GM18861 (cell line): Measurements from ENCODE around the gene MRGPRF.

Source experiments
- ATAC-seq: cut with Tn5 transposase; IDR thresholded peaks from one replicate; pipeline ENCODE4 v1.9.1; 2021; ENCODE audit not compliant: unreplicated experiment

Gene MRGPRF

GRCh38 chr11:69013009-69013951 is at the start of gene MRGPRF:
MRGPRF (minus strand) TSS chr11:69013246; CDS start chr11:69009901, 3,345 bp downstream.
- no peak for ATAC-seq

GRCh38 chr11:69062169-69062855 is 49.3 kb upstream of the MRGPRF start:
- no peak for ATAC-seq

- ATAC-seq, result no peak
Observed at GRCh38 chr11:69061713-69062053, 48.6 kb upstream of the MRGPRF start.

- no peak for ATAC-seq
Observed at GRCh38 chr11:69060806-69061712, 48.0 kb upstream of the MRGPRF start.

GRCh38 chr11:69059985-69060384 is 46.9 kb upstream of the MRGPRF start:
- no peak for ATAC-seq

GRCh38 chr11:69059429-69059828 is 46.4 kb upstream of the MRGPRF start:
- no peak for ATAC-seq

- ATAC-seq, result no peak
Observed at GRCh38 chr11:69058511-69059270, 45.6 kb upstream of the MRGPRF start.

- ATAC-seq, result no peak
Observed at GRCh38 chr11:69057801-69058200, 44.8 kb upstream of the MRGPRF start.

- ATAC-seq, result no peak
Observed at GRCh38 chr11:69057236-69057635, 44.2 kb upstream of the MRGPRF start.

- peak; percentile 76 for ATAC-seq
Observed at GRCh38 chr11:69055598-69056516, 42.8 kb upstream of the MRGPRF start.

- no peak for ATAC-seq
Observed at GRCh38 chr11:69055212-69055586, 42.2 kb upstream of the MRGPRF start.

- ATAC-seq, result no peak
Observed at GRCh38 chr11:69054397-69055211, 41.6 kb upstream of the MRGPRF start.

GRCh38 chr11:69053546-69054396 is 40.7 kb upstream of the MRGPRF start:
- ATAC-seq, result no peak

GRCh38 chr11:69053169-69053477 is 40.1 kb upstream of the MRGPRF start:
- no peak for ATAC-seq

- no peak for ATAC-seq
Observed at GRCh38 chr11:69052343-69053168, 39.5 kb upstream of the MRGPRF start.

- ATAC-seq, result no peak
Observed at GRCh38 chr11:69051381-69052342, 38.6 kb upstream of the MRGPRF start.
